Hypothalamus (tissue), 51 donors: ENCODE measurements around the gene PON1.

ENCODE experiments used
- DNase-seq, 51 donors: peaks; one replicate each; lab custom pipeline; 2025; lab: John Stamatoyannopoulos, UW

PON1 gene

DNA sequence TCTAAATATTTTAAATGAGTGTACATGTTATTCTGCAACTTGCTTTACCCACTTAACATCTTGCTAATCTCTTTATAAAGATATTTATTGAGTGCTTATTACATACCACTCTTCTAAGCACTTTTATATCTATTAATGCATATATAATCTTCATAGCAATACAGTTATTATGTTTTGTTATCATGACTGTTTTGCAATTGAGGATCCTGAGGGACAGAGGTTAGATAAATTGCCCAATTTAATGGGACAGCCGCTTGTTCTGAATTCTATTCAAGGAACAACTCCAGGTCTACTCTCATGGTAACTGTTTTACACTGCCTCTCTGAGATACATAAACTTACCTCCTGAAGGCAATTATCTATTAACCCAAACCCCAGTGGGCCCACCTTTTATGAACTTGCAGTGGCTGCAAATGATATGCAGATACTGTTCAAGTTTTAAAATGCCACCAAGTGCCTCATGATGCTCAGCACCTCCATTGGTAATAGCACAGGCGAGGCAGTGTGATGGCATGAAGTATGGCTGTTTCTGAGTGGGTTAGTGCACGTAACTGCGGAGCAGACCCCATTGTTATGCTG is 60.5 kb downstream of the PON1 start:
- peak in 1 of 51 donors; percentile 5 for DNase-seq

DNA sequence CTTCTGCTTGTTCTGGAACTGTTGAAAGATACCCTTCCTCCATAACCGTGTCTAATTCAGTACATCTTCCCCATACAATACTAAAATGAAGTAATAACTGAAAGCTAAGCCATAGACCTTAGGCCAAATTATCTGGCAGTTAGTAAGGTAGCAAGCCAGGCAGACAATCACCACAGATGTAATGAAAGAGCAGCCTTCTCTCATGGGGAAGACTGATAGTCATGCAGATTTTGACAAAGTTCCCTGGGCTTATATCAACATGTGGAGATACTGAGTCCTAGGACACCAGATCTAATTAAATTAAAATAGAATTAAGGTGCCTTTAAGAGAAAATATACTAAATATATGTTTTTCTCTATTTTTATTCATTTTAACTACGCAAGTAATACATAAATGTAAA is 61.5 kb downstream of the PON1 start:
- DNase-seq = no peak

DNA sequence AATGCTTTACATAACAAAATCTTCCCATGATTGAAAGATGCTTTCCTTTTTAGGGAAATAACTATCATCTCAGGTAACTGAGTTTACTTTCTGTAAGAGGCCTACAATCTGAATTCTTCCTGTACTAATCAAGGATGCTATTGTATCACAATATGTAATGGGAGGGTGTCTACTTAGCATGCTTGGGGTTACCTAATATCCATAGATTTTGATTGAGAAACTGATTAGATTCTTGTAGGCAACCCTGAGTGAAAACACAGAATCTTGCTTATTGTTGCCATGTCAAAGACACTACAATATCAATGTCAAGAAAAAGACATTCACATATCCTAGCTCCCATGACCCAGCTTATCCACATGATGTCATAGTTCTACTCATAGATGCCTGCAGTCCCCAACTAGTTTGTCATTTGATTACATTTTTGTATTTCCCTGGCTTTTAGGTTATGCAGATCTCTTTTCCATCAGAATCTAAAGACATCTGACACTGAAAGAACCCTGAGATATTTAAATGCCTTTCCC is 62.4 kb downstream of the PON1 start:
- DNase-seq = no peak

DNA sequence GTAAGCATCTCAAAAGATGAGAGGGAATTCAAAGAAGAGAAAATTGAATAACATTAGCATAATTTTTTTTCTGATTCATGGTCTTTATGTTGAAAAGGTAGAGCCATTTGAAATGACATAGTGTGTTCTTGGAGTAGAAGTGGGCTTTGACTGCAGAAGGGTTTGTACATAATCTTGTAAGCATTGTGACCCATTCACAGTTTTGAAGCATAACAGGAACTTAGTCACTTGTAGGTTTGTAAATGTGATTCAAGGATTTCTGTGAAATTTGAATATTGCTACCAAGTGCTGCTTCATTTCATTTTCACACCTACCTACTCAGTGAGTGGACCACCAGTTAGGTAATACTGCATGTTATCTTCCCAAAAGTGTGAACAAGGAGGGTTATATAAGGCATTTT is 68.6 kb downstream of the PON1 start:
- DNase-seq = no peak

DNA sequence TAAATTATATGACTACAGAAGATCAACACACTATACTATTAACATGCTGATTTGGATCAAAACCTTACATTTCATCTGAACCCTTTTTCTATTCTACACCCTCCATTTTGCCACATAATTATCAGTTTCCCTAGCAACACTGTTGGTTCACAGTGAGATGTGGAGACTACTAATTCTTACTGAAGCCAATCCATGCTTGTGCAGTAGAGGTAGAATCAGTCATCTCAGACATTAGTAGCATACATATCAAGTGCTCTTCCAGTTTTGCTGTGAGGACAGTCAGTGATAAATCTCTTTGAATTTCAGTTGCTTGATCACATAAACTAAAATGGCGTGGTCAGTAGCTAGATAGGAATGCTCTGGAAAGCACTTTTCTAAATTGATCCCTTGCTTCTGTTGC is 70.3 kb downstream of the PON1 start:
- DNase-seq = no peak

DNA sequence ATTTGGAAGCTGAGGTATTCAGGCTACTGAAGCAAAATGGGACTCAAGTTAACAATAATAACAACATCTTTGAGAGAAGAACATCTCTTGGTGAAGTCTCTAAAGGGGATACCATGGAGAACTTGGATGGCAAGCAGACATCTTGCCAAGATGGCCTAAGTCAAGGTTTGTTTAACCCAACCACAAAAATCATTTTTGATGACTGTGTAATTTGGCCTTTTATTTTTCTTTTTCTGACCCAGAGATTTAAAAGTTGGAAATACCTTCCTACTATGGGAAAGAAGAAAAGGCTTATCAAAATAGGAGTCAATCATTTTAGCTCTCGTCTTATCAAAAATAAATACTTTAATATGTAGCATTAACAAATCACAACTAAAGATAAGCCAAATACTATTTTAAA is 72.4 kb downstream of the PON1 start:
- DNase-seq = no peak

DNA sequence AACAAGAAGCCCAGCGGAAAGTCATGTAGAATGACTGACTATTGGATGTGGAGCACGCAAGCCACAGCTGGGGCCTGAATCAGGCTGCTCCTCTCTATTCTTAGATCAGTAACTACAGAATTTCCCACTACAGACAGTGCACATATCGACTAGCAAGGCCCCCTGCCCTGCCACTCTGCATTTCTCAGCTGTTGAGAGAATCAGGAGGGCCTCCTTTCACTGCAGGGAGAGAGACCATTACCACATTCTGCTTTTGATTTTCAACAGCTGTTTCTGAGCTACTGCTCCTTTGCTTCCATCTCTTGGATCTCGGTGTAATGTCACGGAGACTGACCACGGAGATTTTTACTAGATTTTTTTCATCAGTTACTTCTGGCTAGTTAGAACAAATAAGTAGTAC is 73.8 kb downstream of the PON1 start:
- no peak for DNase-seq
